GM19023 (cell line): Measurements from ENCODE around the gene PTGS2.
"Not testable (repeated sequence)": the region's sequence is repeated elsewhere in the genome, so short reads cannot be mapped to it uniquely, and the experiment has no call there.

Experiments used
- ATAC-seq: cut with Tn5 transposase; IDR thresholded peaks from one replicate; pipeline ENCODE4 v1.9.1; 2021; ENCODE audit warnings: mild to moderate bottlenecking, moderate library complexity; ENCODE audit not compliant: unreplicated experiment

PTGS2 gene

GRCh38 chr1:186670297-186671135 is 9.7 kb downstream of the PTGS2 start:
- no peak for ATAC-seq

GRCh38 chr1:186669784-186670183 is 10.4 kb downstream of the PTGS2 start:
- ATAC-seq: not testable (repeated sequence)

- ATAC-seq: not testable (repeated sequence)
Observed at GRCh38 chr1:186664217-186664616, 16.0 kb downstream of the PTGS2 start.

GRCh38 chr1:186662752-186663151 is 17.5 kb downstream of the PTGS2 start:
- ATAC-seq: no peak

- ATAC-seq: no peak
Observed at GRCh38 chr1:186659890-186660341, 20.3 kb downstream of the PTGS2 start.

GRCh38 chr1:186658999-186659398 is 21.2 kb downstream of the PTGS2 start:
- no peak for ATAC-seq

- no peak for ATAC-seq
Observed at GRCh38 chr1:186657481-186657880, 22.7 kb downstream of the PTGS2 start.

- ATAC-seq: no peak
Observed at GRCh38 chr1:186655876-186656275, 24.3 kb downstream of the PTGS2 start.

- no peak for ATAC-seq
Observed at GRCh38 chr1:186654741-186655140, 25.5 kb downstream of the PTGS2 start.

GRCh38 chr1:186653312-186653711 is 26.9 kb downstream of the PTGS2 start:
- no peak for ATAC-seq

- ATAC-seq: no peak
Observed at GRCh38 chr1:186648613-186649012, 31.6 kb downstream of the PTGS2 start.

GRCh38 chr1:186647985-186648384 is 32.2 kb downstream of the PTGS2 start:
- ATAC-seq: not testable (repeated sequence)

- no peak for ATAC-seq
Observed at GRCh38 chr1:186643614-186644013, 36.6 kb downstream of the PTGS2 start.

- not testable (repeated sequence) for ATAC-seq
Observed at GRCh38 chr1:186637567-186637966, 42.7 kb downstream of the PTGS2 start.

GRCh38 chr1:186636786-186637185 is 43.4 kb downstream of the PTGS2 start:
- ATAC-seq: no peak

- no peak for ATAC-seq
Observed at GRCh38 chr1:186634511-186634910, 45.7 kb downstream of the PTGS2 start.

- ATAC-seq: no peak
Observed at GRCh38 chr1:186633116-186633515, 47.1 kb downstream of the PTGS2 start.

GRCh38 chr1:186629341-186629740 is 50.9 kb downstream of the PTGS2 start:
- ATAC-seq: no peak

GRCh38 chr1:186628910-186629309 is 51.3 kb downstream of the PTGS2 start:
- no peak for ATAC-seq

GRCh38 chr1:186627019-186627418 is 53.2 kb downstream of the PTGS2 start:
- no peak for ATAC-seq

- no peak for ATAC-seq
Observed at GRCh38 chr1:186626356-186626932, 53.8 kb downstream of the PTGS2 start.

- no peak for ATAC-seq
Observed at GRCh38 chr1:186623551-186623950, 56.7 kb downstream of the PTGS2 start.
